ENCODE data around the gene RORB. TPM values are rescaled to one million over a fixed set of nuclear protein-coding genes. Genes with fewer than 3 reads are reported as not detected.
A peak's percentile ranks its signal among the peaks of the same experiment; 100 is the strongest.

The RORB gene
- total RNA-seq, 1 donor from 2014 or later: under 0.01 TPM

DNA sequence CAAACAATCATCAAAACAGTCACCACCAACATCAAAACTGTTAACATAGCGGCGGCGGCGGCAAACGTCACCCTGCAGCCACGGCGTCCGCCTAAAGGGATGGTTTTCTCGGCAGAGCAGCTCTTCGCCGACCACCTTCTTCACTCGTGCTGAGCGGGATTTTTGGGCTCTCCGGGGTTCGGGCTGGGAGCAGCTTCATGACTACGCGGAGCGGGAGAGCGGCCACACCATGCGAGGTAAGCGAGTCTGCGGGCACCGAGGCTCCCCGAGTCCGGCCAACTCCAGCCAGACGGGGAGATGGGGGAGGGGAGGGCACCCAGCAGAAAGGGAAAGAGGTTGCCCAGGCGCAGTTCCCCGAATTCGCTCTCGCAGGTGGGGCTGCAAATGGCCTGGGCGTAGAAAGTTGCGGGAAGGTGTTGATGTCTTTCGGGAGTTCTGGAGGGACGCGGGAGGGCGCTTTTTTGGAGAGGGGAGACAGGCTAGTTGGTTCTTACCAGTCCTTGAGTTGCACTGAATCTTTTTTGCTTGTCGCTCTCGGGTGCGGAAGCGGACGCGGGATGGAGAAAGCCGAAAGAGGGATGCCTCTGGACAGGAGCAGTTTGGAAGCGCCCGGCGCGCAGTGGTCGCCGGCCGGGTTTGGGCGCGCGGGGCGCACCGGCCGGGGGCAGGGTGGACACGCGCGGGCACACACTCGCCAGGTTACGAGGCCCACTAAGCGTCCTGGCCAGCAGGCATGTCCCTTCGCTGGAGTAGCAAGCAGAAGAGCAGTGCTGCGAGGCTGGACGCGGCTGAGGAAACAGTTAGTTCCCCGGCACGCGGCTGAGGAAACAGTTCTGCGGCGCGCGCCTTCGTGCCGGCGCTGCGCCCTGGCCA is 849 bp downstream of the RORB start:
- TF ChIP-seq, protein P1, sequence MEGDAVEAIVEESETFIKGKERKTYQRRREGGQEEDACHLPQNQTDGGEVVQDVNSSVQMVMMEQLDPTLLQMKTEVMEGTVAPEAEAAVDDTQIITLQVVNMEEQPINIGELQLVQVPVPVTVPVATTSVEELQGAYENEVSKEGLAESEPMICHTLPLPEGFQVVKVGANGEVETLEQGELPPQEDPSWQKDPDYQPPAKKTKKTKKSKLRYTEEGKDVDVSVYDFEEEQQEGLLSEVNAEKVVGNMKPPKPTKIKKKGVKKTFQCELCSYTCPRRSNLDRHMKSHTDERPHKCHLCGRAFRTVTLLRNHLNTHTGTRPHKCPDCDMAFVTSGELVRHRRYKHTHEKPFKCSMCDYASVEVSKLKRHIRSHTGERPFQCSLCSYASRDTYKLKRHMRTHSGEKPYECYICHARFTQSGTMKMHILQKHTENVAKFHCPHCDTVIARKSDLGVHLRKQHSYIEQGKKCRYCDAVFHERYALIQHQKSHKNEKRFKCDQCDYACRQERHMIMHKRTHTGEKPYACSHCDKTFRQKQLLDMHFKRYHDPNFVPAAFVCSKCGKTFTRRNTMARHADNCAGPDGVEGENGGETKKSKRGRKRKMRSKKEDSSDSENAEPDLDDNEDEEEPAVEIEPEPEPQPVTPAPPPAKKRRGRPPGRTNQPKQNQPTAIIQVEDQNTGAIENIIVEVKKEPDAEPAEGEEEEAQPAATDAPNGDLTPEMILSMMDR (IDR thresholded peaks at IDR 0.05; ENCODE audit: insufficient read depth, low read length, severe bottlenecking): no peak

DNA sequence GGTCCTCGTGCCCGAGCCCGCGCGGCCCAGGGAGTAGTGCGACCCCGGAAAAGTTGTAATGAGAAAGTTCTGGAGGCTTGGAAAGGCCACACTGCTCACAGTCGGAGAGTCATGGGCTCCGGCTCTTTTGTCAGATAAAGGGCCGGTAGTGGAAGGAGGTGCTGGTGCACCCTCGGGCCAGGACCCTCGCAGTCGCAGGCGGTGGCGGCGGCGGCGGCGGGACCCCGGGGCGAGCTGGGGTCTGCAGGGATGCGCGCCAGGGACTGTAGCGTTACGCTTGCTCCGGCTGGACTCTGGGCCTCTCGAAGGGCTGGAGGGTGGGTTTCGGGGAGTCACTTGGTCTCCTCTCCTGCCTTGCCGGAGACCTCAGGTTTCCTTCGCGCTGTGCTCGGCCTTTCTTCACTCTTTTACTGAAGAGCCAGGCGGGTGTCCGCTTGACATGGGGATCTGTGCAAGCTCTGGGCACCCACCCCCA is 1.5 kb downstream of the RORB start:
- Histone ChIP-seq H3K36me3 (ENCODE audit: control insufficient read depth, insufficient read depth, low read length) (no peaks in the 10 kb centered on the region), H3K4me3 (ENCODE audit: low read depth, low read length) (peak overlapping the region; percentile 58), H3K27me3 (ENCODE audit: control insufficient read depth, insufficient read depth, low read length) (peaks cover 23% of the 10 kb centered on the region)
- DNase-seq (ENCODE audit: low read depth): no peak
- no peak for FAIRE-seq
- TF ChIP-seq, protein P1 (IDR thresholded peaks at IDR 0.05; ENCODE audit: insufficient read depth, low read length, severe bottlenecking): no peak

More for the DNA sequence above, 849 bp downstream of the RORB start:
- Histone ChIP-seq H3K4me3 (ENCODE audit: low read depth, low read length) (peak overlapping the region; percentile 58), H3K36me3 (ENCODE audit: control insufficient read depth, insufficient read depth, low read length) (no peaks in the 10 kb centered on the region), H3K27me3 (ENCODE audit: control insufficient read depth, insufficient read depth, low read length) (peaks cover 23% of the 10 kb centered on the region)
- FAIRE-seq (no peak), DNase-seq (ENCODE audit: low read depth) (no peak)

DNA sequence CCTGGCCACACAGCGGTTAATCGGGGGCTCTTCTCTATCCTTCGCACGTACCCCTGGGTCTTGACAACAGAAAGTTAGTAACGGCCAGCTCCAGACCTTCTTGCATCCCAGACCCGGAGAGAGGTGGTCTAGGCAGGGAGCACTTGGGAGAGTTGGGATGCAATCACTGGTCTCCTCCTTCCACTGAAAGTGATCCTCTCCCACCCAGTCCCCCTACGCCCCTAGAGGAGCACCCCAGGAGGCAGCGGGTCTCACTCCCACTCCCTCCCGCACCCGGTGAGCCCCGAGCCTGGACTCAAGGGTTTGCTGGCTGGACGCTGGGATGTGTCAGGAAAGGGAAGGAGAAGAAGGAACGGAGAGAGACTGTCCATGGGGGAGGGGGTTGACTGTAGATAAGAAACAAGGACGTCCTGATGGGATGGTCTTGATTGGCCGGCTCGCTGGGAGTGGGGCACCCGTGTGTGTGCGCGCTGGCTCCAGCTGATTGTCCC is 2.0 kb downstream of the RORB start:
- Histone ChIP-seq H3K27me3 (ENCODE audit: control insufficient read depth, insufficient read depth, low read length) (peaks cover 23% of the 10 kb centered on the region), H3K36me3 (ENCODE audit: control insufficient read depth, insufficient read depth, low read length) (no peaks in the 10 kb centered on the region), H3K4me3 (ENCODE audit: low read depth, low read length) (no peak overlapping the region)
- FAIRE-seq (no peak), DNase-seq (ENCODE audit: low read depth) (no peak)
- TF ChIP-seq, protein P1 (IDR thresholded peaks at IDR 0.05; ENCODE audit: insufficient read depth, low read length, severe bottlenecking): no peak

DNA sequence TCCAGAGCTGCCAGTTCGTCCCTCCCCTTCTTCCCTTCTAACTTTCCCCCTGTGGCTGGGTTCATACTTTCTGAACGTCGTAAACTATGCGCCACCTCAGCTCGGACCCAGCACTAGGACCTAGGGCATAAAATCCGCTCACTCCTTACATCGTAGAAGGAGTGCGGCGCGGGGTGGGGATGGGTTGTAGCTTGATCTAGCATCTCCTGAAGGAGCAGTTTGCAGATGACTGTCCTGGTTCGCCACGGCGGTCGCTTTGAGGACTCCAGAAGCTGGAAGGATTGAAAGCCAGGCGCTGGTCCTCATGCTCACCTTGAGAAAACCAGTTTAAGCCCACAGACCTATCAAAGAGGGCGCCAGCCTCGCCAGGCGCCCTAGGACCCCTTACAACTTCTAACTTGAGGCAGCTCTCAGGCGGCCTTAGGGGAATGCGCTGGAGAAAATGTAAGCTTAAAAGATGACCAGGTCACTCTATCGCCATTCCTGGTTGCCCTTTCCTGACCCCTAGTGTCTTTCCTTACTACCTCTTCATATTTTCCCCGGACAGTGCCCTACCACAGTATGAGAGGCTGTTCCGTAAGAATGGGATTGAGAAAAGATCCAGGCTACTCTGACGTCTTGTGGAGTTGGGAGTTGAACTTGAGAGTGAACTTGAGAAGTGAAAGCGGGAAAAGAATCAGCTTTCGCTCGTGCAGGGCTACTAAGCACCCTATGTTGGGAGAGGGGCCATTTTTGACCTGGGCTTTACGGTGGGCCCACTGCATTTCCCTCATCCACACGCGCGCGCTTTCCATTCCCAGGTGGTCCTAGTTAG is 2.8 kb downstream of the RORB start:
- TF ChIP-seq, protein P1 (IDR thresholded peaks at IDR 0.05; ENCODE audit: insufficient read depth, low read length, severe bottlenecking): no peak
- DNase-seq (ENCODE audit: low read depth) (no peak), FAIRE-seq (no peak)
- Histone ChIP-seq H3K36me3 (ENCODE audit: control insufficient read depth, insufficient read depth, low read length) (no peaks in the 10 kb centered on the region), H3K4me3 (ENCODE audit: low read depth, low read length) (no peak overlapping the region), H3K27me3 (ENCODE audit: control insufficient read depth, insufficient read depth, low read length) (peaks cover 23% of the 10 kb centered on the region)

DNA sequence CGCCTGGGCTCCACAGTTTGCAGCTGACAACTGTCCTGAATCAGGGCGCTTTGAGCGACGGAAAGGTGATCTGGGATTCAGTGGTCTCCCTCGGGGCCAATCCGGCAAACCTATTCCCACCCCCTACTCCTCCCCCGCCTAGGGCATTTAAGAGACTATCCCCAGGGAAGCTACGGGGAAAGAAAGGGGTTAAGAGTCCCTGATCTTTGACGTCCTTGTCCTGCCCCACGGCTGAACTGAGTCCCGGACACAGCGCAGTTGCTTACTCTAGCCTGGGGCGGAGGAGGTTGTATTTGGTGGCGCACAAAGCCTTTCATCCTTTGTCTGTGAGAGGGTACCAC is 3.4 kb downstream of the RORB start:
- TF ChIP-seq, protein P1 (IDR thresholded peaks at IDR 0.05; ENCODE audit: insufficient read depth, low read length, severe bottlenecking): no peak
- FAIRE-seq (no peak), DNase-seq (ENCODE audit: low read depth) (no peak)
- Histone ChIP-seq H3K4me3 (ENCODE audit: low read depth, low read length) (no peak overlapping the region), H3K27me3 (ENCODE audit: control insufficient read depth, insufficient read depth, low read length) (peaks cover 23% of the 10 kb centered on the region), H3K36me3 (ENCODE audit: control insufficient read depth, insufficient read depth, low read length) (no peaks in the 10 kb centered on the region)

Measured in bronchial epithelial cell (primary cell).